HEK293 (cell line): ENCODE data around the gene SYNE1.

ENCODE experiments used
- CTCF ChIA-PET: fragments of 350-600 bp; formaldehyde crosslinking; extraction: SDS; loops from one replicate; lab custom pipeline; 2021; ENCODE audit warnings: antibody characterized with exemption; lab: Yijun Ruan, JAX
- POLR2A ChIA-PET: fragments of 300-600 bp; formaldehyde crosslinking; extraction: SDS; loops from one replicate; lab custom pipeline; 2020; ENCODE audit warnings: antibody characterized with exemption, inconsistent platforms; lab: Yijun Ruan, JAX
- H3K27ac ChIP-seq: fragments of 200-500 bp; sonication (Bioruptor generic); 2 replicates; pipeline ENCODE4 v1.5.1; 2014; ENCODE audit warnings: low read depth, low read length, control low read depth, inconsistent platforms; ENCODE audit errors: extremely low read depth
- H3K36me3 ChIP-seq, 2 experiments: fragments of 200-500 bp in 1 of 2; sonication (Bioruptor generic) in 1 of 2; 1 replicate in 1 of 2; 2 replicates in 1 of 2; pipeline ENCODE4 v1.5.1; 2014 to 2017; ENCODE audit warnings: inconsistent platforms in 2 of 2, low read length in 2 of 2; ENCODE audit not compliant: control insufficient read depth in 2 of 2, insufficient read depth in 1 of 2
- H3K4me1 ChIP-seq: fragments of 200-500 bp; sonication (Bioruptor generic); 2 replicates; pipeline ENCODE4 v1.5.1; 2014; ENCODE audit warnings: mild to moderate bottlenecking, low read length, inconsistent platforms; ENCODE audit not compliant: control insufficient read depth, insufficient read depth
- H3K4me3 ChIP-seq: 2 replicates; pipeline ENCODE4 v1.5.1; 2011; ENCODE audit warnings: low read depth, mild to moderate bottlenecking, control low read depth, low read length, moderate library complexity
- H3K9me3 ChIP-seq: fragments of 200-500 bp; sonication (Bioruptor generic); 2 replicates; pipeline ENCODE4 v1.5.1; 2014; ENCODE audit warnings: low read depth, low read length, inconsistent platforms; ENCODE audit not compliant: control insufficient read depth, insufficient read depth
- ATF2 ChIP-seq: fragments of 450-650 bp; formaldehyde crosslinking; IDR thresholded peaks from 2 replicates; pipeline ENCODE4 v1.5.1; 2016; ENCODE audit warnings: missing biosample characterization, missing genetic modification characterization, low read depth
- BCL6B ChIP-seq: fragments of 450-650 bp; formaldehyde crosslinking; IDR thresholded peaks from 2 replicates; pipeline ENCODE4 v1.5.1; 2017; ENCODE audit warnings: missing biosample characterization, missing genetic modification characterization
- GLIS2 ChIP-seq: fragments of 450-650 bp; formaldehyde crosslinking; IDR thresholded peaks from 2 replicates; pipeline ENCODE4 v1.5.1; 2016; ENCODE audit warnings: missing biosample characterization, missing genetic modification characterization
- HIC1 ChIP-seq: fragments of 450-650 bp; formaldehyde crosslinking; IDR thresholded peaks from 2 replicates; pipeline ENCODE4 v1.5.1; 2016; ENCODE audit warnings: missing biosample characterization, missing genetic modification characterization
- KLF1 ChIP-seq: fragments of 450-650 bp; formaldehyde crosslinking; IDR thresholded peaks from 2 replicates; pipeline ENCODE4 v1.5.1; 2016; ENCODE audit warnings: missing biosample characterization, missing genetic modification characterization
- KLF10 ChIP-seq: fragments of 450-650 bp; IDR thresholded peaks from 2 replicates; pipeline ENCODE4 v1.5.1; 2018; ENCODE audit warnings: missing biosample characterization, mild to moderate bottlenecking, missing genetic modification characterization
- REST ChIP-seq: fragments of 450-650 bp; formaldehyde crosslinking; IDR thresholded peaks from 2 replicates; pipeline ENCODE4 v1.5.1; 2016; ENCODE audit warnings: missing biosample characterization, missing genetic modification characterization
- SP3 ChIP-seq: fragments of 450-650 bp; formaldehyde crosslinking; IDR thresholded peaks from 2 replicates; pipeline ENCODE4 v1.5.1; 2016; ENCODE audit warnings: missing biosample characterization, missing genetic modification characterization
- ZBTB26 ChIP-seq: fragments of 450-650 bp; formaldehyde crosslinking; optimal IDR thresholded peaks from 2 replicates; pipeline ENCODE3; 2016; ENCODE audit warnings: missing biosample characterization, mild to moderate bottlenecking, missing genetic modification characterization
- ZBTB48 ChIP-seq: fragments of 450-650 bp; formaldehyde crosslinking; IDR thresholded peaks from 2 replicates; pipeline ENCODE4 v1.5.1; 2016; ENCODE audit warnings: missing biosample characterization, missing genetic modification characterization
- ZBTB49 ChIP-seq: fragments of 450-650 bp; formaldehyde crosslinking; IDR thresholded peaks from 2 replicates; pipeline ENCODE4 v1.5.1; 2016; ENCODE audit warnings: missing biosample characterization, missing genetic modification characterization, low read depth
- ZFP41 ChIP-seq: fragments of 450-650 bp; formaldehyde crosslinking; IDR thresholded peaks from 2 replicates; pipeline ENCODE4 v1.5.1; 2016; ENCODE audit warnings: missing biosample characterization, missing genetic modification characterization, borderline replicate concordance
- ZNF155 ChIP-seq: fragments of 450-650 bp; formaldehyde crosslinking; IDR thresholded peaks from 2 replicates; pipeline ENCODE4 v1.5.1; 2016; ENCODE audit warnings: missing biosample characterization, missing genetic modification characterization
- ZNF23 ChIP-seq: fragments of 450-650 bp; formaldehyde crosslinking; IDR thresholded peaks from 2 replicates; pipeline ENCODE4 v1.5.1; 2016; ENCODE audit warnings: missing biosample characterization, missing genetic modification characterization, borderline replicate concordance
- ZNF341 ChIP-seq: fragments of 450-650 bp; formaldehyde crosslinking; IDR thresholded peaks from 2 replicates; pipeline ENCODE4; 2016; ENCODE audit warnings: low read depth, missing biosample characterization, missing genetic modification characterization
- ZNF423 ChIP-seq: fragments of 450-650 bp; formaldehyde crosslinking; IDR thresholded peaks from 2 replicates; pipeline ENCODE4 v1.5.1; 2016; ENCODE audit warnings: missing biosample characterization, missing genetic modification characterization
- ZNF529 ChIP-seq: fragments of 450-650 bp; formaldehyde crosslinking; IDR thresholded peaks from 2 replicates; pipeline ENCODE4 v1.5.1; 2017; ENCODE audit warnings: missing genetic modification characterization, missing biosample characterization; ENCODE audit not compliant: insufficient replicate concordance
- ZNF701 ChIP-seq: fragments of 450-650 bp; formaldehyde crosslinking; IDR thresholded peaks from 2 replicates; pipeline ENCODE4 v1.5.1; 2016; ENCODE audit warnings: missing biosample characterization, missing genetic modification characterization
- ZSCAN23 ChIP-seq: fragments of 450-650 bp; formaldehyde crosslinking; IDR thresholded peaks from 2 replicates; pipeline ENCODE4 v1.5.1; 2016; ENCODE audit warnings: missing biosample characterization, missing genetic modification characterization

Gene SYNE1

GRCh38 chr6:152351742-152352141 is 285.4 kb downstream of the SYNE1 start:
- Histone ChIP-seq H3K9me3 (no peaks in the 10 kb centered on the region), H3K4me1 (no peaks in the 10 kb centered on the region), H3K36me3 (peaks cover 0 to 51% of the 10 kb centered on the region in 2 experiments; a peak in 1 of 3 replicates), H3K4me3 (no peak overlapping the region), H3K27ac (no peak overlapping the region)
- CTCF ChIA-PET: interaction anchor here (0.6 to 6.0 kb wide), 7 partner anchors 11 to 1016 kb away, joined by 3 to 38 read pairs (median 3); no protein-coding TSS in a partner anchor
- TF ChIP-seq ZNF341 (tag by site-specific recombination) (no peak), ZNF701 (tag by site-specific recombination) (no peak), BCL6B (tag by site-specific recombination) (no peak), HIC1 (no peak), KLF10 (tag by site-specific recombination) (no peak), ZNF23 (tag by site-specific recombination) (no peak)
- POLR2A ChIA-PET: no interaction called here

- POLR2A ChIA-PET: no interaction called here
- Histone ChIP-seq H3K4me3 (no peak overlapping the region), H3K4me1 (no peaks in the 10 kb centered on the region), H3K9me3 (no peaks in the 10 kb centered on the region), H3K27ac (no peak overlapping the region), H3K36me3 (peaks cover 0 to 49% of the 10 kb centered on the region in 2 experiments; a peak in 2 of 3 replicates)
- TF ChIP-seq ZNF155 (no peak), ZNF423 (tag by site-specific recombination) (no peak), ZBTB26 (no peak), ZSCAN23 (tag by site-specific recombination) (no peak), ZBTB49 (tag by site-specific recombination) (no peak), ZFP41 (tag by site-specific recombination) (no peak), KLF1 (no peak)
- CTCF ChIA-PET: interaction anchor here (0.6 to 6.0 kb wide), 7 partner anchors 12 to 1016 kb away, joined by 3 to 38 read pairs (median 3); no protein-coding TSS in a partner anchor
These were observed 286.1 kb downstream of the SYNE1 start for GRCh38 chr6:152351110-152351509.

- H3K4me3 ChIP-seq: no peak overlapping the region
- CTCF ChIA-PET: interaction anchor here (6.0 kb wide), 1 partner anchor 10 kb away, joined by 38 read pairs; no protein-coding TSS in a partner anchor
- H3K9me3 ChIP-seq: no peaks in the 10 kb centered on the region
- H3K36me3 ChIP-seq: peaks cover 0 to 47% of the 10 kb centered on the region in 2 experiments; a peak in 2 of 3 replicates
- no peak overlapping the region for H3K27ac ChIP-seq
- no peaks in the 10 kb centered on the region for H3K4me1 ChIP-seq
- POLR2A ChIA-PET: no interaction called here
- TF ChIP-seq REST (tag by site-specific recombination) (no peak), ZBTB48 (tag by site-specific recombination) (no peak), ATF2 (no peak), GLIS2 (tag by site-specific recombination) (no peak), ZNF529 (tag by site-specific recombination) (no peak), SP3 (tag by site-specific recombination) (no peak)
These were observed 289.0 kb downstream of the SYNE1 start for GRCh38 chr6:152348116-152348515.
